Measurements from ENCODE around the gene SRRM1. TPM values are rescaled to one million over a fixed set of nuclear protein-coding genes. Genes with fewer than 3 reads are reported as not detected.

The SRRM1 gene
- total RNA-seq, 4 donors from 2014 or later, result 103 to 121 (median 113) TPM

- TF ChIP-seq, protein P1, sequence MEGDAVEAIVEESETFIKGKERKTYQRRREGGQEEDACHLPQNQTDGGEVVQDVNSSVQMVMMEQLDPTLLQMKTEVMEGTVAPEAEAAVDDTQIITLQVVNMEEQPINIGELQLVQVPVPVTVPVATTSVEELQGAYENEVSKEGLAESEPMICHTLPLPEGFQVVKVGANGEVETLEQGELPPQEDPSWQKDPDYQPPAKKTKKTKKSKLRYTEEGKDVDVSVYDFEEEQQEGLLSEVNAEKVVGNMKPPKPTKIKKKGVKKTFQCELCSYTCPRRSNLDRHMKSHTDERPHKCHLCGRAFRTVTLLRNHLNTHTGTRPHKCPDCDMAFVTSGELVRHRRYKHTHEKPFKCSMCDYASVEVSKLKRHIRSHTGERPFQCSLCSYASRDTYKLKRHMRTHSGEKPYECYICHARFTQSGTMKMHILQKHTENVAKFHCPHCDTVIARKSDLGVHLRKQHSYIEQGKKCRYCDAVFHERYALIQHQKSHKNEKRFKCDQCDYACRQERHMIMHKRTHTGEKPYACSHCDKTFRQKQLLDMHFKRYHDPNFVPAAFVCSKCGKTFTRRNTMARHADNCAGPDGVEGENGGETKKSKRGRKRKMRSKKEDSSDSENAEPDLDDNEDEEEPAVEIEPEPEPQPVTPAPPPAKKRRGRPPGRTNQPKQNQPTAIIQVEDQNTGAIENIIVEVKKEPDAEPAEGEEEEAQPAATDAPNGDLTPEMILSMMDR (IDR thresholded peaks at IDR 0.05; ENCODE audit: low read depth), result no peak
Observed at GRCh38 chr1:24606621-24607020, 36.5 kb upstream of the SRRM1 start.

GRCh38 chr1:24609949-24610517 is 33.1 kb upstream of the SRRM1 start:
- TF ChIP-seq, protein P1 (IDR thresholded peaks at IDR 0.05; ENCODE audit: low read depth), result no peak

- TF ChIP-seq, protein P1 (IDR thresholded peaks at IDR 0.05; ENCODE audit: low read depth), result no peak
Observed at GRCh38 chr1:24619376-24619775, 23.7 kb upstream of the SRRM1 start.

- TF ChIP-seq, protein P1 (IDR thresholded peaks at IDR 0.05; ENCODE audit: low read depth), result no peak
Observed at GRCh38 chr1:24620678-24621077, 22.4 kb upstream of the SRRM1 start.

GRCh38 chr1:24621121-24621520 is 22.0 kb upstream of the SRRM1 start:
- TF ChIP-seq, protein P1 (IDR thresholded peaks at IDR 0.05; ENCODE audit: low read depth), result no peak

DNA sequence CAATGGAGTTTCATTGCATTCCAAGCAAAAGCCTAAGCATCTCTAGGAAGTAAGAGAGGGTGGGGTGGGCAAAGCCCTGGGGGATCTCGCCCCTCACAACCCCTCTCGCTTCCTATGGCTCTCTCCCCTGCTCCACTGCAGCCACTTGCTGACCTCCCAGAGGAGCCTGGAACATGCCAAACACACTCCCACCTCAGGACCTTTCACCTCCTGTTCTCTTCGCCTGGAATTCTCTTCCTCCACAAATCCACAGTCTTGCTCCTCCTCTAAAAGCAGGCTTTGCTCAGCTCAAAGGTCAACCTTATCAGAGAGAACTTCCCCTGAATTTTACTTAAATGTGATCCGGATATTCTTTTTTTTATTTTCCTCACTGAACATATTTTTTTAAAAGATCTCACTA is 20.9 kb upstream of the SRRM1 start:
- TF ChIP-seq, protein P1 (IDR thresholded peaks at IDR 0.05; ENCODE audit: low read depth), result no peak

DNA sequence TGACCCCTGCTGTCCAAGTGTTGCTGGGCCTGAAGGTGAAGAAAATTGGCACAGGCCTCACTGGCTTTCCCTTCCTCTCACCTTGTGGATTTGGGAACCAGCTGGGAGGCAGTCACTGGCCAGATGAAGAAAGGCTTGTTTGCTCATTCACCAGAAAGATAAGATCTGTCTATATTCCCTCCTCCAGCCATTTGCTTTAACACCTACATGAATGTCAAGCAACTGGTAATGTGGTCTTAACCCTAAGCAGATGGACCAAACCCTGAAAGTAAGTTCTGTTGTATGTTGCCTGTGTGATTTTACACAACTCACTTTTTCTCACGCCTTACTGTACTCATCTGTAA is 10.3 kb upstream of the SRRM1 start:
- TF ChIP-seq, protein P1 (IDR thresholded peaks at IDR 0.05; ENCODE audit: low read depth), result no peak
